Measurements from ENCODE around the gene SGCD.

The SGCD gene

GRCh38 chr5:156764176-156764971, 437.4 kb downstream of the SGCD start:
- Mint-ChIP-seq H3K27ac (no peak overlapping the region), H3K4me3 (no peak overlapping the region), H3K36me3 (ENCODE audit: low read depth) (no peaks in the 10 kb centered on the region), H3K27me3 (ENCODE audit: low read depth, poor library complexity) (no peaks in the 10 kb centered on the region), H3K4me1 (no peaks in the 10 kb centered on the region), H3K9me3 (no peaks in the 10 kb centered on the region)
- TF ChIP-seq CTCF (IDR thresholded peaks at IDR 0.05) = no peak
- no peak for DNase-seq

- no peak overlapping the region for H3K4me3 Mint-ChIP-seq
- DNase-seq = no peak
- peaks cover 10% of the 10 kb centered on the region for H3K9me3 Mint-ChIP-seq
- TF ChIP-seq CTCF (IDR thresholded peaks at IDR 0.05) = no peak
- no peaks in the 10 kb centered on the region for H3K27me3 Mint-ChIP-seq (ENCODE audit: low read depth, poor library complexity)
- no peaks in the 10 kb centered on the region for H3K36me3 Mint-ChIP-seq (ENCODE audit: low read depth)
- no peak overlapping the region for H3K27ac Mint-ChIP-seq
- no peaks in the 10 kb centered on the region for H3K4me1 Mint-ChIP-seq
Observed at GRCh38 chr5:156774273-156774672, 447.3 kb downstream of the SGCD start.

GRCh38 chr5:156778139-156778706, 451.3 kb downstream of the SGCD start:
- Mint-ChIP-seq H3K27ac (no peak overlapping the region), H3K36me3 (ENCODE audit: low read depth) (no peaks in the 10 kb centered on the region), H3K9me3 (peaks cover 10% of the 10 kb centered on the region), H3K4me1 (no peaks in the 10 kb centered on the region), H3K27me3 (ENCODE audit: low read depth, poor library complexity) (no peaks in the 10 kb centered on the region), H3K4me3 (no peak overlapping the region)
- DNase-seq = no peak
- no peak for TF ChIP-seq CTCF (IDR thresholded peaks at IDR 0.05)

- Mint-ChIP-seq H3K27me3 (ENCODE audit: low read depth, poor library complexity) (no peaks in the 10 kb centered on the region), H3K27ac (no peak overlapping the region), H3K4me1 (no peaks in the 10 kb centered on the region), H3K9me3 (peaks cover 14% of the 10 kb centered on the region), H3K4me3 (no peak overlapping the region), H3K36me3 (ENCODE audit: low read depth) (peaks cover under 1% of the 10 kb centered on the region)
- no peak for DNase-seq
- no peak for TF ChIP-seq CTCF (IDR thresholded peaks at IDR 0.05)
Observed at GRCh38 chr5:156778752-156779151, 451.8 kb downstream of the SGCD start.

GRCh38 chr5:156779436-156779835, 452.5 kb downstream of the SGCD start:
- no peaks in the 10 kb centered on the region for H3K27me3 Mint-ChIP-seq (ENCODE audit: low read depth, poor library complexity)
- H3K4me1 Mint-ChIP-seq = no peaks in the 10 kb centered on the region
- peaks cover 5% of the 10 kb centered on the region for H3K36me3 Mint-ChIP-seq (ENCODE audit: low read depth)
- no peak overlapping the region for H3K27ac Mint-ChIP-seq
- H3K4me3 Mint-ChIP-seq = no peak overlapping the region
- peaks cover 19% of the 10 kb centered on the region for H3K9me3 Mint-ChIP-seq
- no peak for DNase-seq
- TF ChIP-seq CTCF (IDR thresholded peaks at IDR 0.05) = no peak

GRCh38 chr5:156783092-156783491, 456.1 kb downstream of the SGCD start:
- Mint-ChIP-seq H3K27ac (no peak overlapping the region), H3K4me1 (no peaks in the 10 kb centered on the region), H3K9me3 (peaks cover 44% of the 10 kb centered on the region), H3K4me3 (no peak overlapping the region), H3K36me3 (ENCODE audit: low read depth) (peaks cover 5% of the 10 kb centered on the region), H3K27me3 (ENCODE audit: low read depth, poor library complexity) (no peaks in the 10 kb centered on the region)
- no peak for DNase-seq
- TF ChIP-seq CTCF (IDR thresholded peaks at IDR 0.05) = no peak
